H9 (cell line): ENCODE measurements around the gene FLNA. TPM values are rescaled to one million over a fixed set of nuclear protein-coding genes. Genes with fewer than 3 reads are reported as not detected.

Experiments used
- DNase-seq: peaks from one replicate; pipeline ENCODE4 v3.0.0-alpha.2; 2017
- H2AFZ ChIP-seq: one replicate; pipeline ENCODE4 v1.6.1; 2013; ENCODE audit warnings: mild to moderate bottlenecking, low read length, control low read depth, moderate library complexity
- H2AK5ac ChIP-seq: 2 replicates; pipeline ENCODE4 v1.6.1; 2013; ENCODE audit warnings: low read length, control low read depth, mixed read lengths; ENCODE audit not compliant: insufficient read length
- H2BK120ac ChIP-seq: one replicate; pipeline ENCODE4 v1.6.1; 2013; ENCODE audit warnings: low read depth, mild to moderate bottlenecking, low read length, control low read depth, inconsistent platforms; ENCODE audit not compliant: poor library complexity, severe bottlenecking
- H2BK12ac ChIP-seq: 2 replicates; pipeline ENCODE4 v1.6.1; 2013; ENCODE audit warnings: low read length, control low read depth, mixed read lengths, low read depth; ENCODE audit not compliant: insufficient read length
- H2BK15ac ChIP-seq: 2 replicates; pipeline ENCODE4 v1.6.1; 2013; ENCODE audit warnings: low read depth, low read length, control low read depth
- H2BK20ac ChIP-seq: one replicate; pipeline ENCODE4 v1.6.1; 2013; ENCODE audit warnings: low read depth, mild to moderate bottlenecking, low read length, control low read depth, inconsistent platforms; ENCODE audit not compliant: poor library complexity, severe bottlenecking
- H2BK5ac ChIP-seq: 2 replicates; pipeline ENCODE4 v1.6.1; 2013; ENCODE audit warnings: low read length, control low read depth, mixed read lengths; ENCODE audit not compliant: insufficient read length
- H3K14ac ChIP-seq: 2 replicates; pipeline ENCODE4 v1.6.1; 2013; ENCODE audit warnings: low read length, control low read depth; ENCODE audit not compliant: insufficient read depth
- H3K18ac ChIP-seq: 2 replicates; pipeline ENCODE4 v1.6.1; 2013; ENCODE audit warnings: low read depth, mild to moderate bottlenecking, mixed read lengths, low read length, control low read depth; ENCODE audit not compliant: insufficient read length
- H3K23ac ChIP-seq: 2 replicates; pipeline ENCODE4 v1.6.1; 2013; ENCODE audit warnings: low read length, control low read depth, mixed read lengths, low read depth; ENCODE audit not compliant: insufficient read length
- H3K23me2 ChIP-seq: 2 replicates; pipeline ENCODE4 v1.6.1; 2013; ENCODE audit warnings: low read depth, mild to moderate bottlenecking, mixed read lengths, low read length, control low read depth; ENCODE audit not compliant: insufficient read length, poor library complexity, severe bottlenecking
- H3K27ac ChIP-seq: 2 replicates; pipeline ENCODE4 v1.5.1; 2013; ENCODE audit warnings: low read length, control low read depth, mixed read lengths, low read depth; ENCODE audit not compliant: insufficient read length
- H3K27me3 ChIP-seq: 2 replicates; pipeline ENCODE4 v1.6.1; 2013; ENCODE audit warnings: low read length, control low read depth, inconsistent platforms; ENCODE audit not compliant: insufficient read depth
- H3K4ac ChIP-seq: 2 replicates; pipeline ENCODE4 v1.6.1; 2013; ENCODE audit warnings: low read depth, mild to moderate bottlenecking, control low read depth, inconsistent platforms, low read length, moderate library complexity
- H3K4me1 ChIP-seq: 2 replicates; pipeline ENCODE4 v1.6.1; 2013; ENCODE audit warnings: low read length, control low read depth, inconsistent platforms; ENCODE audit not compliant: insufficient read depth
- H3K4me2 ChIP-seq: 2 replicates; pipeline ENCODE4 v1.6.1; 2013; ENCODE audit warnings: low read length, control low read depth, mixed read lengths; ENCODE audit not compliant: insufficient read length, insufficient read depth
- H3K56ac ChIP-seq: 2 replicates; pipeline ENCODE4 v1.6.1; 2013; ENCODE audit warnings: low read depth, mild to moderate bottlenecking, mixed read lengths, low read length, control low read depth; ENCODE audit not compliant: insufficient read length
- H3K79me1 ChIP-seq: 2 replicates; pipeline ENCODE4 v1.6.1; 2013; ENCODE audit warnings: low read depth, mild to moderate bottlenecking, moderate library complexity, low read length, control low read depth, inconsistent platforms; ENCODE audit not compliant: insufficient read depth, poor library complexity, severe bottlenecking
- H3K79me2 ChIP-seq: 2 replicates; pipeline ENCODE4 v1.6.1; 2013; ENCODE audit warnings: low read length, control low read depth, inconsistent platforms; ENCODE audit not compliant: insufficient read depth
- H3K9ac ChIP-seq: 2 replicates; pipeline ENCODE4 v1.6.1; 2013; ENCODE audit warnings: low read length, control low read depth, mixed read lengths; ENCODE audit not compliant: insufficient read length; ENCODE audit errors: extremely low read depth
- H3K9me3 ChIP-seq: one replicate; pipeline ENCODE4 v1.6.1; 2013; ENCODE audit warnings: low read depth, low read length, inconsistent platforms; ENCODE audit not compliant: control insufficient read depth
- H3T11ph ChIP-seq: one replicate; pipeline ENCODE4 v1.6.1; 2013; ENCODE audit warnings: mild to moderate bottlenecking, low read length, control low read depth, inconsistent platforms
- H4K20me1 ChIP-seq: one replicate; pipeline ENCODE4 v1.6.1; 2013; ENCODE audit not compliant: control insufficient read depth, insufficient read length, insufficient read depth
- H4K5ac ChIP-seq: 2 replicates; pipeline ENCODE4 v1.6.1; 2013; ENCODE audit warnings: low read depth, mild to moderate bottlenecking, mixed read lengths, low read length, control low read depth; ENCODE audit not compliant: insufficient read length
- H4K8ac ChIP-seq: replicated peaks from 2 replicates; pipeline ENCODE4 v1.6.1; 2013; ENCODE audit warnings: low read length, control low read depth, mixed read lengths, low read depth; ENCODE audit not compliant: insufficient read length
- H4K91ac ChIP-seq: 2 replicates; pipeline ENCODE4 v1.6.1; 2013; ENCODE audit warnings: low read depth, mild to moderate bottlenecking, moderate library complexity, mixed read lengths, low read length, control low read depth; ENCODE audit not compliant: insufficient read length
- H3K27ac Mint-ChIP-seq, 3 experiments: 2 replicates in 2 of 3; 3 replicates in 1 of 3; pipeline ENCODE4 v1.8.0; 2020 to 2021; ENCODE audit warnings: mixed read lengths in 3 of 3, mild to moderate bottlenecking in 1 of 3, moderate library complexity in 1 of 3
- H3K27me3 Mint-ChIP-seq: 2 replicates; pipeline ENCODE4 v1.8.0; 2021; ENCODE audit warnings: low read depth, mild to moderate bottlenecking, moderate library complexity, mixed read lengths
- H3K36me3 Mint-ChIP-seq, 3 experiments: 2 replicates in 2 of 3; 3 replicates in 1 of 3; pipeline ENCODE4 v1.8.0; 2020 to 2021; ENCODE audit warnings: low read depth in 3 of 3, mixed read lengths in 3 of 3; ENCODE audit not compliant: insufficient read depth in 1 of 3
- H3K4me1 Mint-ChIP-seq, 2 experiments: 2 replicates each; pipeline ENCODE4 v1.8.0; 2020; ENCODE audit warnings: mixed read lengths in 2 of 2
- H3K4me3 Mint-ChIP-seq, 2 experiments: 2 replicates in 1 of 2; 3 replicates in 1 of 2; pipeline ENCODE4 v1.8.0; 2020 to 2021; ENCODE audit warnings: mild to moderate bottlenecking in 2 of 2, mixed read lengths in 2 of 2, moderate library complexity in 1 of 2
- H3K9me3 Mint-ChIP-seq, 2 experiments: 2 replicates in 1 of 2; 3 replicates in 1 of 2; pipeline ENCODE4 v1.8.0; 2020; ENCODE audit warnings: mild to moderate bottlenecking in 2 of 2, mixed read lengths in 2 of 2, moderate library complexity in 1 of 2
- WGBS: extraction: QIAGEN DNeasy Blood & Tissue Kit; methylation state at CpG from one replicate; pipeline ENCODE4 v1.1.7; 2013; ENCODE audit warnings: missing lambda C conversion rate, low lambda C conversion rate, mixed read lengths; ENCODE audit not compliant: insufficient read length; ENCODE audit errors: extremely low coverage; 5-methylcytosine and 5-hydroxymethylcytosine counted together
- total RNA-seq: library from RNA; stranded (reverse); gene quantifications from 2 replicates; pipeline ENCODE4 v1.2.1, GENCODE V29; 2021
- TF ChIP-seq, protein P1 (sequence below): fragments of 200-600 bp; sonication (generic); conservative IDR thresholded peaks from 3 replicates; pipeline ENCODE4 v1.8.0; 2021; ENCODE audit warnings: antibody characterized with exemption, mild to moderate bottlenecking

Gene FLNA
- total RNA-seq, 1 experiment from 2014 or later: 957 TPM

DNA sequence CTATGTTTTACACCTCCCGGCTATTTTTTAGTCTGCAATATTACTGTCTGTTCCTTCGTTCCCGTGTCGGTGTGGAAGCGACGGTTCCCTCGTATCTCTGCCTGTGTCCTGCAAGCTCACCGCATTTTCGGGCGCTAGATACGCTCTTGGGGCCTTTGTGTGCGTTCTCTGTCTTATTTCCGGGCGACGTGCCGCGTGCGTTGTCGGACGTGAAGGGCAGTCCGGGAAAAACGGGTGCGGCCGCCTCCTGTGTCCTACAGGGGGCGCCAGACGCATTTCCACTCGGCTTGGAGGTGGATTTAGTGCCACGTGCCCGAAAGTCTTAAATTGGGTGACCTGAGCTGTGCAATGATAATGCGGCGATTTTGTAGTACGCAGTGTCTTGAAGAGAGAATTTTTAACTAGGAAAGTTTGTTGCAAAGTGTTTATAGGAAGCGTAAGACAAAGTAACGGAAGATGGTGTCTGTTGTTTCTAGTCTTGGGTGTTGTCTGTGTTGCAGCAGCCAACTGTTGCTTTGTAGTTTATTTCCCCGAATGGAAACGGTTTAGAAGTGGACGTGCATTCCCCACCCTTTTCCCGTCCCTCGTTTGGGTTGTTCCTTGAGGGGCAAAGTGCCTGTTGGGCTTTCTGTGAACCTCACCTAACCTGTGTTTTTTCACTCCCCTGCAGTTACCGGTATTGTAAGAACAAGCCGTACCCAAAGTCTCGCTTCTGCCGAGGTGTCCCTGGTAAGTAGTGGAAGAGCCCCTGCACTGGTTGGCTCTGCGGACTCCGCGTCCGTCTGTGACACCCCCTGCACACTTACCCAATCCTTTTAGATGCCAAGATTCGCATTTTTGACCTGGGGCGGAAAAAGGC, 24.5 kb upstream of the FLNA start:
- Histone ChIP-seq H3K4me2 (peak overlapping the region; percentile 86), H2AK5ac (no peak overlapping the region), H2BK5ac (peak overlapping the region; percentile 85), H2BK15ac (no peak overlapping the region), H4K8ac (no peak overlapping the region), H2BK12ac (no peak overlapping the region), H3K14ac (peak overlapping the region; percentile 93; the same call in 1 of the 2 replicates), H3K79me2 (peaks cover 3% of the 10 kb centered on the region; the same call in 1 of the 2 replicates), H4K91ac (no peak overlapping the region), H3K27me3 (no peaks in the 10 kb centered on the region), H3K9me3 (peaks cover 28% of the 10 kb centered on the region), H3K9ac (peak overlapping the region; percentile 99), H3K4ac (no peak overlapping the region; the same call in 1 of the 2 replicates), H3K23ac (no peak overlapping the region), H3K18ac (peak overlapping the region; percentile 96), H3K79me1 (no peaks in the 10 kb centered on the region), H3K4me1 (no peaks in the 10 kb centered on the region), H3K56ac (peak overlapping the region; percentile 60), H3K27ac (peak overlapping the region; percentile 70), H4K20me1 (no peaks in the 10 kb centered on the region), H2BK20ac (no peak overlapping the region), H3T11ph (no peak overlapping the region), H3K23me2 (peaks cover 16% of the 10 kb centered on the region), H2BK120ac (no peak overlapping the region), H2AFZ (no peak overlapping the region), H4K5ac (peak overlapping the region; percentile 72)
- TF ChIP-seq, protein P1, sequence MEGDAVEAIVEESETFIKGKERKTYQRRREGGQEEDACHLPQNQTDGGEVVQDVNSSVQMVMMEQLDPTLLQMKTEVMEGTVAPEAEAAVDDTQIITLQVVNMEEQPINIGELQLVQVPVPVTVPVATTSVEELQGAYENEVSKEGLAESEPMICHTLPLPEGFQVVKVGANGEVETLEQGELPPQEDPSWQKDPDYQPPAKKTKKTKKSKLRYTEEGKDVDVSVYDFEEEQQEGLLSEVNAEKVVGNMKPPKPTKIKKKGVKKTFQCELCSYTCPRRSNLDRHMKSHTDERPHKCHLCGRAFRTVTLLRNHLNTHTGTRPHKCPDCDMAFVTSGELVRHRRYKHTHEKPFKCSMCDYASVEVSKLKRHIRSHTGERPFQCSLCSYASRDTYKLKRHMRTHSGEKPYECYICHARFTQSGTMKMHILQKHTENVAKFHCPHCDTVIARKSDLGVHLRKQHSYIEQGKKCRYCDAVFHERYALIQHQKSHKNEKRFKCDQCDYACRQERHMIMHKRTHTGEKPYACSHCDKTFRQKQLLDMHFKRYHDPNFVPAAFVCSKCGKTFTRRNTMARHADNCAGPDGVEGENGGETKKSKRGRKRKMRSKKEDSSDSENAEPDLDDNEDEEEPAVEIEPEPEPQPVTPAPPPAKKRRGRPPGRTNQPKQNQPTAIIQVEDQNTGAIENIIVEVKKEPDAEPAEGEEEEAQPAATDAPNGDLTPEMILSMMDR: peak; percentile 74
- Mint-ChIP-seq H3K9me3 (peaks cover 62 to 63% of the 10 kb centered on the region in 2 experiments), H3K36me3 (peaks cover 30 to 46% (median 36%) of the 10 kb centered on the region in 3 experiments), H3K27ac (peak overlapping the region; percentile 97 to 99 (median 99)), H3K27me3 (peaks cover 5% of the 10 kb centered on the region), H3K4me1 (peaks cover 0 to 15% of the 10 kb centered on the region in 2 experiments; a peak in 2 of 4 replicates), H3K4me3 (peak overlapping the region; percentile 96 to 97)
- WGBS: no CpG with 5 or more reads among the region's 49 CpGs
- DNase-seq: peak; percentile 70
